A549 (cell line): ENCODE data around the gene GABRR2. TPM values are rescaled to one million over a fixed set of nuclear protein-coding genes. Genes with fewer than 3 reads are reported as not detected.

Source experiments
- ATAC-seq, 2 experiments: fragments of 200-7000 bp in 1 of 2; fragments of >200 bp in 1 of 2; cut with Nextera tagmentation in 1 of 2; cut with Tn5 transposase in 1 of 2; 3 replicates each; pipeline versions ENCODE4 v1.8.0 to v1.9.1; 2018 to 2020; ENCODE audit warnings: mild to moderate bottlenecking in 1 of 2, moderate library complexity in 1 of 2
- CTCF ChIA-PET: fragments of 300-600 bp; sonication (Branson Sonifier 250); formaldehyde crosslinking; extraction: SDS; loops from one replicate; lab custom pipeline; 2021; ENCODE audit warnings: antibody characterized with exemption, inconsistent platforms; lab: Yijun Ruan, JAX
- POLR2A ChIA-PET: fragments of 350-600 bp; formaldehyde crosslinking; extraction: SDS; loops from one replicate; lab custom pipeline; 2021; ENCODE audit warnings: antibody characterized with exemption, inconsistent platforms; lab: Yijun Ruan, JAX
- DNase-seq, 2 experiments: peaks; one replicate each; pipeline versions ENCODE4 v3.0.0 to v3.0.0-alpha.2; 2011 to 2016; ENCODE audit warnings: low read depth in 1 of 2, low spot score in 1 of 2
- FAIRE-seq: peaks from 2 replicates; lab custom pipeline; 2011; peaks lifted over from hg19 to GRCh38; lab: Jason Lieb, UNC
- H3K27ac ChIP-seq, 2 experiments: fragments of >200 bp; sonication (Bioruptor Twin); formaldehyde crosslinking; 3 replicates each; pipeline ENCODE4 v1.5.1; 2016 to 2017
- H3K4me1 ChIP-seq: fragments of >200 bp; sonication (Bioruptor Twin); formaldehyde crosslinking; 3 replicates; pipeline ENCODE4 v1.6.1; 2016
- H3K4me2 ChIP-seq: fragments of >200 bp; sonication (Bioruptor Twin); formaldehyde crosslinking; 3 replicates; pipeline ENCODE4 v1.6.1; 2016
- H3K4me3 ChIP-seq: fragments of >200 bp; sonication (Bioruptor Twin); formaldehyde crosslinking; 3 replicates; pipeline ENCODE4 v1.5.1; 2016
- H3K9me3 ChIP-seq: fragments of >200 bp; sonication (Bioruptor Twin); formaldehyde crosslinking; 3 replicates; pipeline ENCODE4 v1.6.1; 2016
- ATOH8 ChIP-seq: fragments of 250-450 bp; sonication (Bioruptor Pico); IDR thresholded peaks from 2 replicates; pipeline ENCODE4 v1.5.0; 2020; ENCODE audit warnings: low read depth, mild to moderate bottlenecking, moderate library complexity
- BCL3 ChIP-seq: fragments of >200 bp; sonication (Bioruptor Twin); formaldehyde crosslinking; IDR thresholded peaks from 3 replicates; pipeline ENCODE4 v1.6.1; 2016
- BHLHE40 ChIP-seq: IDR thresholded peaks from 2 replicates; pipeline ENCODE4 v1.6.1; 2012; ENCODE audit warnings: low read depth, low read length, inconsistent platforms
- CHD4 ChIP-seq: fragments of 200-600 bp; sonication (generic); IDR thresholded peaks from 2 replicates; pipeline ENCODE4 v1.6.1; 2016; ENCODE audit warnings: antibody characterized with exemption, mild to moderate bottlenecking, borderline replicate concordance
- CTCF ChIP-seq: fragments of >200 bp; sonication (Bioruptor Twin); formaldehyde crosslinking; IDR thresholded peaks from 3 replicates; pipeline ENCODE4 v1.5.1; 2016
- EHMT2 ChIP-seq: fragments of 200-600 bp; sonication (generic); IDR thresholded peaks from 2 replicates; pipeline ENCODE4 v1.6.1; 2016; ENCODE audit warnings: antibody characterized with exemption, low read depth, mild to moderate bottlenecking, moderate library complexity
- ELK1 ChIP-seq: fragments of 150-350 bp; IDR thresholded peaks from 2 replicates; pipeline ENCODE4 v1.6.1; 2014; ENCODE audit warnings: low read depth, mild to moderate bottlenecking, low read length
- GATA3 ChIP-seq: IDR thresholded peaks from 2 replicates; pipeline ENCODE4 v1.6.1; 2012; ENCODE audit warnings: borderline replicate concordance
- HDAC2 ChIP-seq: fragments of 200-600 bp; sonication (generic); IDR thresholded peaks from 2 replicates; pipeline ENCODE4 v1.6.1; 2016
- JUNB ChIP-seq: fragments of >200 bp; sonication (Bioruptor Twin); formaldehyde crosslinking; IDR thresholded peaks from 2 replicates; pipeline ENCODE4 v1.6.1; 2016
- MAFK ChIP-seq: fragments of 450-650 bp; IDR thresholded peaks from 2 replicates; pipeline ENCODE4 v1.6.1; 2014; ENCODE audit not compliant: partially characterized antibody
- NFE2L2 ChIP-seq: fragments of 150-350 bp; conservative IDR thresholded peaks from 2 replicates; pipeline ENCODE4 v1.6.1; 2014; ENCODE audit warnings: low read length
- POLR2AphosphoS2 ChIP-seq: conservative IDR thresholded peaks from 2 replicates; pipeline ENCODE4 v1.6.1; 2012; ENCODE audit warnings: low read length, improper control_type of control experiment, inconsistent platforms
- RAD21 ChIP-seq, 2 experiments: fragments of >200 bp in 1 of 2; sonication (Bioruptor Twin) in 1 of 2; formaldehyde crosslinking in 1 of 2; IDR thresholded peaks in 1 of 2; conservative IDR thresholded peaks in 1 of 2; 2 replicates in 1 of 2; 3 replicates in 1 of 2; pipeline ENCODE4 v1.6.1; 2012 to 2018; ENCODE audit warnings: inconsistent platforms in 1 of 2
- RFX5 ChIP-seq: fragments of 450-650 bp; IDR thresholded peaks from 2 replicates; pipeline ENCODE4 v1.7.1; 2014; ENCODE audit warnings: antibody characterized with exemption, mild to moderate bottlenecking, moderate library complexity
- SMC3 ChIP-seq: fragments of >200 bp; sonication (Bioruptor Twin); formaldehyde crosslinking; IDR thresholded peaks from 3 replicates; pipeline ENCODE4 v1.6.1; 2018; ENCODE audit warnings: inconsistent platforms
- SREBF2 ChIP-seq: fragments of 450-650 bp; IDR thresholded peaks from 2 replicates; pipeline ENCODE4 v1.6.1; 2014; ENCODE audit warnings: mild to moderate bottlenecking, moderate library complexity
- ZC3H11A ChIP-seq: fragments of 450-650 bp; IDR thresholded peaks from 2 replicates; pipeline ENCODE4 v1.6.1; 2014; ENCODE audit warnings: antibody characterized with exemption, mild to moderate bottlenecking
- ZFP36 ChIP-seq: fragments of 450-650 bp; IDR thresholded peaks from 2 replicates; pipeline ENCODE4 v1.6.1; 2014; ENCODE audit warnings: borderline replicate concordance; ENCODE audit not compliant: partially characterized antibody
- ZSCAN20 ChIP-seq: fragments of 250-450 bp; sonication (Bioruptor Pico); IDR thresholded peaks from 2 replicates; pipeline ENCODE4 v1.8.0; 2022; ENCODE audit warnings: mild to moderate bottlenecking, moderate library complexity
- WGBS: methylation state at CpG from one replicate; pipeline ENCODE4 v1.1.6; 2017; ENCODE audit errors: missing lambda C conversion rate; 5-methylcytosine and 5-hydroxymethylcytosine counted together
- polyA plus RNA-seq, 4 experiments: library from polyadenylated mRNA; depleted of rRNA in 3 of 4; stranded (reverse); fragments of >200 nt; fragmentation: RNase III in 1 of 4; extraction: RNeasy Plus Mini Kit Qiagen cat#74134 plus additional on column Dnase treatment in 1 of 4; gene quantifications; 2 replicates in 3 of 4; 3 replicates in 1 of 4; pipeline ENCODE4 v1.2.3, GENCODE V29; 2011 to 2017

GABRR2 gene
- polyA plus RNA-seq, 2 of the 4 experiments (the other 2 are of a cell fraction) = 0.08 to 0.09 TPM

GRCh38 chr6:89257781-89258180, 57.3 kb downstream of the GABRR2 start:
- TF ChIP-seq RFX5 = no peak
- no peak for TF ChIP-seq ZSCAN20
- TF ChIP-seq SREBF2 = no peak
- Histone ChIP-seq H3K4me2 (no peak overlapping the region), H3K9me3 (no peaks in the 10 kb centered on the region), H3K4me3 (no peak overlapping the region), H3K27ac (no peak overlapping the region), H3K4me1 (no peaks in the 10 kb centered on the region)
- no peak for FAIRE-seq
- ChIA-PET POLR2A (no interaction called here), CTCF (interaction anchor here (0.8 to 1.3 kb wide), 2 partner anchors 23 to 65 kb away, joined by 3 to 4 read pairs; no protein-coding TSS in a partner anchor)
- ATAC-seq = no peak
- DNase-seq = no peak
- WGBS = 79% methylated on average over 4 of the region's 4 CpGs

GRCh38 chr6:89257346-89257745, 57.8 kb downstream of the GABRR2 start:
- WGBS = 66% methylated on average over 4 of the region's 6 CpGs
- Histone ChIP-seq H3K9me3 (no peaks in the 10 kb centered on the region), H3K27ac (no peak overlapping the region), H3K4me2 (no peak overlapping the region), H3K4me3 (no peak overlapping the region), H3K4me1 (no peaks in the 10 kb centered on the region)
- ATAC-seq = no peak
- CTCF ChIA-PET = interaction anchor here (1.3 kb wide), 1 partner anchor 24 kb away, joined by 3 read pairs; no protein-coding TSS in a partner anchor
- DNase-seq = no peak
- TF ChIP-seq CTCF = no peak
- no peak for FAIRE-seq
- POLR2A ChIA-PET = no interaction called here

- ChIA-PET CTCF (no interaction called here), POLR2A (no interaction called here)
- FAIRE-seq (no peak), ATAC-seq (no peak), DNase-seq (no peak)
- Histone ChIP-seq H3K4me3 (no peak overlapping the region), H3K9me3 (no peaks in the 10 kb centered on the region), H3K4me1 (no peaks in the 10 kb centered on the region), H3K27ac (no peak overlapping the region), H3K4me2 (no peak overlapping the region)
- TF ChIP-seq MAFK (no peak), ATOH8 (CRISPR knock-in tag) (no peak), SMC3 (no peak), NFE2L2 (no peak), ELK1 (no peak)
- 91% methylated on average over 4 of the region's 4 CpGs for WGBS
These were observed 59.7 kb downstream of the GABRR2 start for GRCh38 chr6:89255417-89255816.

GRCh38 chr6:89254569-89254968, 60.5 kb downstream of the GABRR2 start:
- no peak for FAIRE-seq
- H3K9me3 ChIP-seq = no peaks in the 10 kb centered on the region
- POLR2A ChIA-PET = no interaction called here
- no peak overlapping the region for H3K4me2 ChIP-seq
- H3K4me3 ChIP-seq = no peak overlapping the region
- TF ChIP-seq BCL3 = no peak
- TF ChIP-seq GATA3 = no peak
- no peak for TF ChIP-seq NFE2L2
- TF ChIP-seq CHD4 = no peak
- TF ChIP-seq BHLHE40 = no peak
- TF ChIP-seq ZC3H11A = no peak
- TF ChIP-seq RAD21 (conservative IDR thresholded peaks at IDR 0.05 in 1 of 2, IDR thresholded peaks at IDR 0.05 in 1 of 2) = no peak
- no peak for TF ChIP-seq EHMT2
- TF ChIP-seq HDAC2 = no peak
- TF ChIP-seq JUNB = no peak
- no peak for TF ChIP-seq POLR2AphosphoS2
- TF ChIP-seq ZFP36 = no peak
- no peak for TF ChIP-seq ATOH8 (CRISPR knock-in tag)
- CTCF ChIA-PET = no interaction called here
- no peak overlapping the region for H3K27ac ChIP-seq
- no peaks in the 10 kb centered on the region for H3K4me1 ChIP-seq
- DNase-seq = no peak
- ATAC-seq = no peak
